Retinal pigment epithelial cell (primary cell): ENCODE measurements around the gene PLAC8L1.

ENCODE experiments used
- DNase-seq: peaks from one replicate; pipeline ENCODE4 v3.0.0-alpha.2; 2010; ENCODE audit warnings: low read depth
- H3K4me3 ChIP-seq: 2 replicates; pipeline ENCODE4 v1.5.1; 2011; ENCODE audit warnings: mild to moderate bottlenecking, low read length, control low read depth, moderate library complexity
- TF ChIP-seq, protein P1 (sequence below): conservative IDR thresholded peaks from 2 replicates; pipeline ENCODE4 v1.5.1; 2011; ENCODE audit warnings: low read depth, low read length, control low read depth, inconsistent platforms

The PLAC8L1 gene

GRCh38 chr5:146034605-146035004 lies 70.8 kb downstream of the PLAC8L1 start:
- H3K4me3 ChIP-seq, result no peak overlapping the region
- DNase-seq, result no peak
- TF ChIP-seq, protein P1, sequence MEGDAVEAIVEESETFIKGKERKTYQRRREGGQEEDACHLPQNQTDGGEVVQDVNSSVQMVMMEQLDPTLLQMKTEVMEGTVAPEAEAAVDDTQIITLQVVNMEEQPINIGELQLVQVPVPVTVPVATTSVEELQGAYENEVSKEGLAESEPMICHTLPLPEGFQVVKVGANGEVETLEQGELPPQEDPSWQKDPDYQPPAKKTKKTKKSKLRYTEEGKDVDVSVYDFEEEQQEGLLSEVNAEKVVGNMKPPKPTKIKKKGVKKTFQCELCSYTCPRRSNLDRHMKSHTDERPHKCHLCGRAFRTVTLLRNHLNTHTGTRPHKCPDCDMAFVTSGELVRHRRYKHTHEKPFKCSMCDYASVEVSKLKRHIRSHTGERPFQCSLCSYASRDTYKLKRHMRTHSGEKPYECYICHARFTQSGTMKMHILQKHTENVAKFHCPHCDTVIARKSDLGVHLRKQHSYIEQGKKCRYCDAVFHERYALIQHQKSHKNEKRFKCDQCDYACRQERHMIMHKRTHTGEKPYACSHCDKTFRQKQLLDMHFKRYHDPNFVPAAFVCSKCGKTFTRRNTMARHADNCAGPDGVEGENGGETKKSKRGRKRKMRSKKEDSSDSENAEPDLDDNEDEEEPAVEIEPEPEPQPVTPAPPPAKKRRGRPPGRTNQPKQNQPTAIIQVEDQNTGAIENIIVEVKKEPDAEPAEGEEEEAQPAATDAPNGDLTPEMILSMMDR, result no peak
